Activated CD4-positive, alpha-beta T cell treated with anti-CD3 and anti-CD28 coated beads, Interleukin-2, amount 50 U/mL, for 4 hours (primary cell): ENCODE measurements around the gene HMCES.
"Not testable (repeated sequence)": the region's sequence is repeated elsewhere in the genome, so short reads cannot be mapped to it uniquely, and the experiment has no call there.

Experiments
- DNase-seq, 2 experiments: peaks; one replicate each; pipeline ENCODE4 v3.0.0-alpha.2; 2020

Gene HMCES

GRCh38 chr3:129259612-129260477 is 18.8 kb upstream of the HMCES start:
- DNase-seq = no peak

GRCh38 chr3:129260606-129261005 is 18.1 kb upstream of the HMCES start:
- no peak for DNase-seq

GRCh38 chr3:129261894-129262293 is 16.8 kb upstream of the HMCES start:
- no peak for DNase-seq

- no peak for DNase-seq
These were observed 15.3 kb upstream of the HMCES start for GRCh38 chr3:129263161-129263910.

GRCh38 chr3:129264994-129265393 is 13.7 kb upstream of the HMCES start:
- DNase-seq = not testable (repeated sequence)

- DNase-seq = no peak
These were observed 12.0 kb upstream of the HMCES start for GRCh38 chr3:129266651-129267050.

- no peak for DNase-seq
These were observed 10.3 kb upstream of the HMCES start for GRCh38 chr3:129268396-129268795.

- DNase-seq = no peak
These were observed 7.0 kb upstream of the HMCES start for GRCh38 chr3:129271674-129272073.

- no peak for DNase-seq
These were observed 2.3 kb upstream of the HMCES start for GRCh38 chr3:129276385-129276784.

GRCh38 chr3:129277829-129278271 is 820 bp upstream of the HMCES start:
- no peak for DNase-seq

GRCh38 chr3:129278966-129279906 is 566 bp downstream of the HMCES start:
- DNase-seq = peak; percentile 38 to 49

- no peak for DNase-seq
These were observed 1.5 kb downstream of the HMCES start for GRCh38 chr3:129280183-129280582.

GRCh38 chr3:129281726-129282125 is 3.1 kb downstream of the HMCES start:
- no peak for DNase-seq

- no peak for DNase-seq
These were observed 4.2 kb downstream of the HMCES start for GRCh38 chr3:129282727-129283327.

GRCh38 chr3:129286081-129286480 is 7.4 kb downstream of the HMCES start:
- DNase-seq = no peak

GRCh38 chr3:129288446-129288845 is 9.8 kb downstream of the HMCES start:
- DNase-seq = no peak

- no peak for DNase-seq
These were observed 10.7 kb downstream of the HMCES start for GRCh38 chr3:129289201-129289921.

GRCh38 chr3:129291236-129291886 is 12.7 kb downstream of the HMCES start:
- no peak for DNase-seq

- DNase-seq = no peak
These were observed 16.6 kb downstream of the HMCES start for GRCh38 chr3:129295286-129295685.

- DNase-seq = no peak
These were observed 25.7 kb downstream of the HMCES start for GRCh38 chr3:129304146-129304961.

- DNase-seq = no peak
These were observed 26.2 kb downstream of the HMCES start for GRCh38 chr3:129304962-129305222.
